ENCODE results near the gene NR2E3.

DNA sequence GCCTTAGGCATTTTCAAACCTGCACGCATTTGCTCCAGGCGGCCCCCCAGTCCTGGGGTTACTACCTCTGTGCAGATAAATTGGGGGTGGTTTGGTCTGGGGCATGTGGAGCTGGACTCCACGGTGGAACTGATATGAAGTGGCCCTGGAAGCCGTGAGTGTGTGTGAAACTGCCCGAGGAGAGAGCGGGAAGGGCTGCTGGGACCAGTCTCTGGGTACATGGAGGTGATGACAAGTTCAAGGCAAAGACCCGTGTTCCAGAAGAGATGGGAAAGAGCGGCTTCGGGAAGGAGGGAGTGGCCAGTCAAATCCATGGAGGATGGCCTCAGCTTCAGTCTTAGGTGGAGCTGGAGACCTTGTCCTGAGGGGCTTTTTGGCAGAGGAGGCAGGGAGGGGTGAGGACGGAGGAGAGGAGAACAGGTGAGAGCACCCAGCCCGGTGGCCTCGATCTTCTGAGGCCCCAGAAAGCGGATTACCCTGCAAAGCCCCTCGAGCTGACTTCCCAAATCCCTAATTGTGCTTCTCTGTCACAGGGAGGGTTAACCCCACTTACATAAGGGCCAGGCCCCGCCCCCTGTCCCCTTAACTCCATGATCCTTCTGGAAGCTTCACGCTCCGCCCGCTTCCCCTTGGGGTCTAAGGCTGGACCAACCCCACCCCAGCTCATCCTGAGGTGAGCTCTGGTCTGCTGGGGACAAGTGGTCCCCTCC, 1.9 kb upstream of the NR2E3 start:
- TF ChIP-seq, protein P1, sequence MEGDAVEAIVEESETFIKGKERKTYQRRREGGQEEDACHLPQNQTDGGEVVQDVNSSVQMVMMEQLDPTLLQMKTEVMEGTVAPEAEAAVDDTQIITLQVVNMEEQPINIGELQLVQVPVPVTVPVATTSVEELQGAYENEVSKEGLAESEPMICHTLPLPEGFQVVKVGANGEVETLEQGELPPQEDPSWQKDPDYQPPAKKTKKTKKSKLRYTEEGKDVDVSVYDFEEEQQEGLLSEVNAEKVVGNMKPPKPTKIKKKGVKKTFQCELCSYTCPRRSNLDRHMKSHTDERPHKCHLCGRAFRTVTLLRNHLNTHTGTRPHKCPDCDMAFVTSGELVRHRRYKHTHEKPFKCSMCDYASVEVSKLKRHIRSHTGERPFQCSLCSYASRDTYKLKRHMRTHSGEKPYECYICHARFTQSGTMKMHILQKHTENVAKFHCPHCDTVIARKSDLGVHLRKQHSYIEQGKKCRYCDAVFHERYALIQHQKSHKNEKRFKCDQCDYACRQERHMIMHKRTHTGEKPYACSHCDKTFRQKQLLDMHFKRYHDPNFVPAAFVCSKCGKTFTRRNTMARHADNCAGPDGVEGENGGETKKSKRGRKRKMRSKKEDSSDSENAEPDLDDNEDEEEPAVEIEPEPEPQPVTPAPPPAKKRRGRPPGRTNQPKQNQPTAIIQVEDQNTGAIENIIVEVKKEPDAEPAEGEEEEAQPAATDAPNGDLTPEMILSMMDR (IDR thresholded peaks at IDR 0.05; ENCODE audit: insufficient read depth, low read depth, low read length) = no peak
- no peak for TF ChIP-seq EZH2 (IDR thresholded peaks at IDR 0.05; ENCODE audit: insufficient read depth, low read length)

All from astrocyte (in vitro differentiated cells and primary cell).